MV-4-11 (cell line): ENCODE measurements around the gene TCP11.

Source experiments
- DNase-seq: peaks from one replicate; lab custom pipeline; 2025; lab: John Stamatoyannopoulos, UW

The TCP11 gene

GRCh38 chr6:35080821-35081425, 60.2 kb downstream of the TCP11 start:
- DNase-seq, result no peak

- no peak for DNase-seq
Observed at GRCh38 chr6:35080016-35080680, 61.0 kb downstream of the TCP11 start.

GRCh38 chr6:35079311-35080000, 61.7 kb downstream of the TCP11 start:
- DNase-seq, result no peak

- no peak for DNase-seq
Observed at GRCh38 chr6:35078896-35079295, 62.2 kb downstream of the TCP11 start.

GRCh38 chr6:35078226-35078850, 62.8 kb downstream of the TCP11 start:
- DNase-seq, result no peak

- DNase-seq, result no peak
Observed at GRCh38 chr6:35077713-35078105, 63.4 kb downstream of the TCP11 start.

- no peak for DNase-seq
Observed at GRCh38 chr6:35076997-35077712, 64.0 kb downstream of the TCP11 start.

- no peak for DNase-seq
Observed at GRCh38 chr6:35073766-35074471, 67.2 kb downstream of the TCP11 start.

GRCh38 chr6:35073211-35073610, 67.9 kb downstream of the TCP11 start:
- DNase-seq, result no peak

- DNase-seq, result no peak
Observed at GRCh38 chr6:35072698-35073055, 68.5 kb downstream of the TCP11 start.

GRCh38 chr6:35072051-35072697, 69.0 kb downstream of the TCP11 start:
- DNase-seq, result no peak

GRCh38 chr6:35071347-35071994, 69.7 kb downstream of the TCP11 start:
- no peak for DNase-seq

GRCh38 chr6:35070111-35070510, 71.0 kb downstream of the TCP11 start:
- DNase-seq, result no peak

GRCh38 chr6:35069262-35069661, 71.9 kb downstream of the TCP11 start:
- no peak for DNase-seq

- no peak for DNase-seq
Observed at GRCh38 chr6:35068644-35069043, 72.5 kb downstream of the TCP11 start.

GRCh38 chr6:35068206-35068605, 72.9 kb downstream of the TCP11 start:
- no peak for DNase-seq
